Activated CD4-positive, alpha-beta T cell treated with anti-CD3 and anti-CD28 coated beads, Interleukin-2, amount 50 U/mL, for 16 hours (primary cell): ENCODE data around the gene CASTOR1.
"Not testable (repeated sequence)": the region's sequence is repeated elsewhere in the genome, so short reads cannot be mapped to it uniquely, and the experiment has no call there.

Experiments
- DNase-seq: peaks from one replicate; pipeline ENCODE4 v3.0.0-alpha.2; 2020

The CASTOR1 gene

DNA sequence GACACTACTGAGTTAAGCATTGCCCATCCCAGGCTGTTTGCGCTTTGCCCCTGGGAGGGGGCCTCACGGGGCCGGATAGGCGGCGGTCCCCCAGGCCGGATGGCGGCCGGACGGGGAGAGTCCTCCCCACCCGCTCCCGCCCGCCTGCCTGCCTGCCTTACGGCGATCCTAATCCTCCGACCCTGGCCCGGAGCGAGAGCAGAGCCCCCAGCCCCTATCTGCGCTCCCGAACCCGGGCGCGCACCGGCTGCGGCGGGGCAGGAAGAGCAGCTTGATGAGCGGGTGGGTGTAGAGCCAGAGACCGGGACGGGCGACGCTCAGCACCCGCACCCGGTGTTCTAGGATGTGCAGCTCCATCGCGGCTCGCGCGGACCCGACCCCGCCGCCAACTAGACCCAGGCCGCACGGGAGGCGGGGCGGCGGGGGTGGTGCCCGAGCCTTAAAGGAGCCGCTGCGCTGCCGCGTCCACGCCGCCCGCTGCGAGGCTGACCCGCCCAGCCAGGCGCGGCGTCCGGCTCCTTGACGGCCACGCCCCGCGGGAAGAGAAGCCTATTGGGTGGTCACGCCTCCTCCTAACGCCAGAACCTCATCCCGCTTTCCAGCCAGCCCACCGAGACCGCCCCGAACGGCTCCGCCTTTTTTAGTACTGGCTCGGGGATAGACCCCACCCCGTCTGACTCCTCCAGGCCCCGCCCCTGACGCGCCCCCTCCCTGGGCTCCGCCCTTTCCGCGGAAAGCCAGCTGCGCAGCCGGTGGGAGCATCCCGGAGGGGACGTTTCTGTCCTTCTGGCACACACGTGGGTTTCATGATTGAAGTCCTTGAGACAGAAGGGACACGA lies at the start of gene CASTOR1:
Gene CASTOR1, minus strand, starts transcription at position 365 of the 839 bp plus-strand sequence. Its CDS starts 8 bp downstream, at position 357.
- peak; percentile 95 for DNase-seq

DNA sequence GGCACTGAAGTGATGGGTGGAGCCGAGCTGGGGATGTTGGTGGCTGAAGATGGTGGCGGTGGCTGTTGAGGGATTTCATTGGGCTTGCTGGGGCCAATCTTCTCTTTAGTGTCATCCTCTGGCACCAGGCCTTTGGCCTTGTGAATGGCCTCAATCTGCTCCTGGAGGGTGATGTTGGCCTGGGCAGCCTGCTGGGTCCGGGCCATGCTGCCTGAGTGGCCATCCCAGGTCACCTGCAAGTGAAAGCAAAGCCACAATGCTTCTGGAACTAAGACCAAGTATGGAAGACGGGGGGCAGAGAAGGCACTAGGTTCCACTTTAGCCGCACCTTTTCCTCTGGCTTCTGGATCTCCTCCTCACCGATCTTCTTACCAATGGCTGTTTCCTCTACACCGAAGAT lies 49.5 kb upstream of the CASTOR1 start:
- DNase-seq = no peak

DNA sequence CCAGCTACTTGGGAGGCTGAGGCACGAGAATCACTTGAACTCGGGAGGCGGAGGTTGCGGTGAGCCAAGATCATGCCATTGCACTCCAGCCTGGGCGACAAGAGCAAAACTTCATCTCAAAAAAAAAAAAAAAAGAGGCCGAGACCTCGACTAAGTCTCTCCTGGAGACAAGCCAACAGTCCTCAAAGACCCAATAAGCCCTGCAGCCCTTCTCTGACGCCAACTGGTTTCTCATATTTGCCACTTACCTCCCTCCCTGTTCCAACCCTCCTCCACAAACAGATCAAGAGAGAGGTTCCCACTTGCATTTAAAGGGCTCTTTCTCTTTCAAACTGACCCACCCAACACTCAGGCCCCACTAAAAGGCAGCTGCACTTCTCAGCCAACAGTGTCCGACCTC lies 49.0 kb upstream of the CASTOR1 start:
- not testable (repeated sequence) for DNase-seq

DNA sequence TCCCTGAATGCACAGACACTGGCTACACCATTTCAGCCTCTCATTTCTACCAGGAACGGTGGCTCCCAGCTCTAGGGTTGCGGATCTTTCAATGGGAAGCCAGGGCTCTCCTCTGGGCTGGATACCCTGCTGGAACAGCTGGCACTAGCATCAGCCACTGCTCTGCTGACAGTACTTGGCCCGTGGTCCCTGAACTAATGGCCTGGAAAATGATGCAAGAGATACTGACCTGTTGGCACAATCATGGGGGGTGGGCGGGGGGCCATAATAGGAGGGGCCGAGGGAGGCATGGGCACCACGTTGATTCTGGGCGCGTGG lies 48.1 kb upstream of the CASTOR1 start:
- no peak for DNase-seq

DNA sequence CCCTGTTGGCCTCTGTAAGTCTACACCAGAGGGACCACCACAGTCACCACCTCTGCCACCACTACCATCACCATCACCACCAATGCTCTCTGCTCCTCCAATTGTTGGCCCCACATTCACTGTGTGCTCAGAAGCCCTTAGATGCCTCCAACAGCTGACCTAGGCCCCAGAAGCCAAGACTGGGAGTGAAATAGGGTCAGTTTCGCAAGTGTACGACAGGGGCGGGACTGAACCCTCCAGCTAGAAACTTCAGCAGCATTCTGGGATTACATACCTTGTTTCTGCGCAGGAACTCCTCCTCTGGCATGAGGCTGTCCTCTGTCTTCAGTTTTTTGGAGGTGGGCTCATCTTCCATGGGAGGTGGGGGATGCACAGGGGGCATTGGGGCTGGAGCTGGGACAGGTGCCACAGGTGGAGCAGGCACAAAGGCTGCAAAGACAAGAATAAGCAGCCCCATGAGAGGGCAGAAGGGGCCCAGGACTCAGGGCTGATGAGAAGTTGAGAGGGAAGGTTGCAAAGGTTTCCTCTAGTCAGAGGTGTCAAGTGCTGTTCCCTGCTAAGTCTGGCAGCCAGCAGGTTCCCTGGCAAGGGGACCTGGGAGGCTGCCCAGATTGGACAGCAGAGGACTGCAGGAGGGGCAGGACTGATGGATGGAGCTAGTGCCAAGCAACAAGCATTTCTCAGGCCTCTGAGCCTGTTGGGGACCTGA lies 47.6 kb upstream of the CASTOR1 start:
- no peak for DNase-seq

DNA sequence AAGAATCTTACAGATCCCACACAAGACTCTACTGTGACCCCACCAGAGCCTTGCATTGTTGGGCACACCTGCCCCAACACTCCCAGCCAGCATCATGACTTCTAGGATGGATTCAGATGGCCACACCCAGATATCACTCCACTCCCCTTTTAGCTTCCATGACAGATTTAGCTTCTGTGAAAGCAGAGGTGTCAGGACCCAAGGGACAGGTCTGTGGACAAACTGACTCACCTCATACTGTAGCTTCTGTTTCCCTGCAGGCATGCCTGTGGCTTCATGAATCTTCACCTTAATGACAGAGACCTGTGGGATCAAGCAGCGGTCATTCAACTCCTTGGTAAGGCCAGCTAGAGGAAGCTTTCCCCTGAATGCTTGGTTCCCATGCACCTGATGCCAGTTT lies 45.9 kb upstream of the CASTOR1 start:
- DNase-seq = no peak

DNA sequence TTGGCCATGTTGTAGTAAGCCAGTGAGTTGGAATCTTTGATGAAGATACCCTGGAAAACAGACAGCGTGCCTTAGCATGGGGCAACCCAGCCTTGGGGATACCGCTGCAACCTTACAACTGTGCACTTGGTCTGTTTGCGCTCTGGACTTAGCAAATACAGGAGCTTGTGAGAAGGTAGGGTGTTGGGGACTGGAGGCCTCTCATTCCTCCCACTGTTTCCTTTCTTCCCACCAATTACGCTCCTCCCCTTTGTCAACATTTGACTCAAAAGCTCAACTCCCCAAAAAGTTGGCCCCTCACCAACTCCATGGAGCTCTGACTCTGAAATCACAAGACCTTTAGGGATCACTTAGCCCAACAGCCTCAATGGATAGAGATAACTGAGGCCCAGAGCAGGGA lies 45.3 kb upstream of the CASTOR1 start:
- DNase-seq = no peak

DNA sequence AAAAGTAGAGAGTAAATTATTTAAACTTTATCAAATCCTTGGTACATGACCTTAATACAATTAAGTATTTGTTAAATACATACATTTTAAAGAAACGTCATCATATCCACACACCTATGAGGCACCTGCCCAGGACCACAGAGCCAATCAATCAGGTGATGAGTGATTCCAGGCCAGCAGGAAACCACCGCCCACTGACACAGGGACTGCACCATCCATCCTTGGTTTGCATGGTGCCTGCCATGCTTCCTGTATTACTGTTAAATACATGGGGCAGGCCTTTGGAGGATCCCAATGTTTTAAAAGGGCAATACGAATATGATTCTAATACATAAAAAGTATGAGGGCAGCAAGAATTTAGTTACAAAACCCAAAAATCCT lies 44.4 kb upstream of the CASTOR1 start:
- no peak for DNase-seq

DNA sequence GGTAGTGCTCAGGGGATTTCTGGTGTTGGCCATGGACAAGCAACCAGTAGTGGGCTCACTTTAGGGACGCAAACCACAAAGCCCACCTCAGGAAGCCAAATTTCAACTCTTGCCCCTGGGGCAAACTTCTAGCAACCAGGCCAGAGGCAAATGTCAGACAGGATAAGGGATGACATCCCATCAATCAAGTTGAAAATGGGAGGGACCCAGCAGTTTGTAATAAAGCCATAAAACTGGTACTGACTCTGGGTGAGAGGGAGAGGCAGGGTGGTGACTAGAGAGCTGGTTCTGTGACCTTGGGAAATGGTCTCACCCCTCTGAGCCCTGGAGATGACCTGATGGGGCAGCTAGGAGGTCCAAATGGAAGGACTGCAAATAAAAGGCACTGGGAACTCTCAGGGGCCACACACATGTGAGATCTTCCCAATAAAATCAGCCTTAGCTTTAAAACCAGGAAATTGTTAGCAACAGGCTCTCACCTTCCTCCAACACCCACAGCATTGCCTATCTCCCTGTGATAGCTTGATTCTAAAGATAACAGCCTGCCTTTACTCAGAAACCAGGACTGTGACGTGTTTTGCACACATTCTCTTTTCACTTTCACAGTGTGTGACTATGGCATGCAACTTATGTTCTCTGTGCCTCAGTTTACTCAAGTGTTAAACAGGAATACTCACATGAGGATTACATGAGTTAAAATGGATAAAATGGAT lies 43.8 kb upstream of the CASTOR1 start:
- no peak for DNase-seq

DNA sequence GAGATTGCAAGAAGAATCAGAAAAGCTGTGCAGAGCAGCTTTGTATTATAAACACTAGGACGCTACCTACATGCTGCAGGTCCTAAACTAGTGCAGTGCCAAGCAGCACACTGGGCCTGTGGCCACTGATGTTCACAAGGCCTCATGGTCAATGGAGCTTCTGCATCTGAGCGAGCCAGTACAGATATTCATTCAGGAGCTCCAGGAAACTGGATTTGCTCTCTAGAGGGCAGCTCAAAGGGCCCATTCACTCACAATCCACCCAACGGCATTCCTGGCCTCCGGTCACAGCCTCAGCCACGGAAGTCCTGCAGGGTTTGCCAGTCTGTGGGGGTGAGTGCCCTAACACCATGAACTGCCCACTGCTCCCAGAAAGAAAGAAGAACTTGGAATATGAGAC lies 43.2 kb upstream of the CASTOR1 start:
- DNase-seq = no peak

DNA sequence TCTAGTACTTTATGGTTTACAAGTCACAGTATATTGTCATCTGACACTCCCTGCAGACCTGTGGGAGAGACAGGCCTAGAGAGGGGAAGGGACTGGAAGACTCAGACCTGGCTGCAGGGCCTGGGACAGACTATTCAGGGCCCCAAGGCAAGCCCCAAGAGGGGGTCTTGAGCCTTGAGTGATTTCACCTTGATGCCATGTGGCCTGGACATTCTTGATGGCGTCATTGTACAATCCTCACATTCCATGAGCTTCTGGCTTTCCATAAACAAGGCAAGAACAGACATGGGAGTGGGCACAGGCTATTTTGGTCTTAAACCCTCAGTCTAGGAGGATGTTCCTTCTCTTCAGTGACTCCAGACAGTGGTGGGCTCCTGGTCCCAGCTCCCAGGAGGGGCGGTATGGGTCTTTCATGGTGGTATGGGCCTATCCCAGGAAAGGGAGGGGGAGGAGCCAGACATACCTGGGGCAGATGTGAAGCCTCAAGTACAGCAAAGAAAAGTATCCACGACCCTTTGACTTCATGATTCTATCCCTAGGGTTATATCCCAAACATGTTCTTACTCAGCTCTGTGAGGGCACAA lies 39.3 kb upstream of the CASTOR1 start:
- DNase-seq = no peak

DNA sequence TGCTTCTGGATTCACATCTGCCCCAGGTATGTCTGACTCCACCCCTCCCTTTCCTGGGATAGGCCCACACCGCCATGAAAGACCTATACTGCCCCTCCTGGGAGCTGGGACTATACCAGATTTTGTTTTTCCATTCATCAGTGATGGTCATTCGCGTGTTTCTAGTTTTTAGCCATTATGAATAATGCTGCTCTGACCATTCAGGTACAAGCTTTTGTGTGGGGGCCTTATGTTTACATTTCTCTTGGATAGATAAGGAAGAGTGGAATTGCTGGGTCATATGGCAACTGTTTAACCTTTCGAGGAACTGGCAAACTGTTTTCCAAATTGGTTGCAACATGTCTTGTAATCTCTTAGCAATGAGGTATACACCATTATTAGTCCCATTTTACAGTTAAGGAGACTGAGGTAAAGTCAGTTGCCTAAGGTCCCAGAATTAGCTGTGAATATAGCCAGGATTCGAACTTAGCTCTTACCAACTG lies 38.6 kb upstream of the CASTOR1 start:
- DNase-seq = no peak

DNA sequence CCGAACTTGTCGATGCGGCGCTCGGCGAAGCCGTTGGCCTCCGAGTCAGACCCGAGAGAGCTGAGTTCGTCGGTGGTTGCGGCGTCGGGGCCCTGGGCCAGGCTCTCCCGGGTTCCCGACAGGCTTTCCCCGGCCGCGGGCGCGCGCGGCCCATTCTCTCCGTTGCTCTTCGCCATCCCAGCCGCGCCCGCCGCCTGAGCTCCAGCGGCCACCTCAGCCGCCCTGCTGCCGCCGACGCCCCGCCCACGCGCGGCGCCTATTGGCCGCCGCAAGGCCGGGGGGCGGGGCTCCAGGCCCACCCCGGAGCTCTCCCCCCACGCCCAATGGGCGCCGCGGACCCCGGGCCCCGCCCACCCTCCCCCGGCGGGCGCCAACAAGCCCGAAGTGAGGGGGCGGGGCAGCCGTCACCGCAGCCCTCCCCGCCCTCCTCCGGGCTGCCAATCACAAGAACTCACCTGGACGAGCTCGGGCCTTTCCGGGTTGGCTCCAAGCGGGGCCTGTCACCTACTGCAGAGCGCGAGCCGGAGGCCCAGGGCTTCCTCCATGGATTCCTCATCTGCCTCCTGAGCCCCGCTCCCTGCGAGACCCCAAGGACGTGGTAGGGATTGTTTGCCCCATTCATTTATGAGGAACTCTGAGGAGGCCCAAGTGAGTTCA lies 37.5 kb upstream of the CASTOR1 start, which contains the start of gene TBC1D10A:
Gene TBC1D10A, minus strand, starts transcription at position 236 of the 657 bp plus-strand sequence. Its CDS starts 60 bp downstream, at position 176.
- DNase-seq = peak; percentile 95

DNA sequence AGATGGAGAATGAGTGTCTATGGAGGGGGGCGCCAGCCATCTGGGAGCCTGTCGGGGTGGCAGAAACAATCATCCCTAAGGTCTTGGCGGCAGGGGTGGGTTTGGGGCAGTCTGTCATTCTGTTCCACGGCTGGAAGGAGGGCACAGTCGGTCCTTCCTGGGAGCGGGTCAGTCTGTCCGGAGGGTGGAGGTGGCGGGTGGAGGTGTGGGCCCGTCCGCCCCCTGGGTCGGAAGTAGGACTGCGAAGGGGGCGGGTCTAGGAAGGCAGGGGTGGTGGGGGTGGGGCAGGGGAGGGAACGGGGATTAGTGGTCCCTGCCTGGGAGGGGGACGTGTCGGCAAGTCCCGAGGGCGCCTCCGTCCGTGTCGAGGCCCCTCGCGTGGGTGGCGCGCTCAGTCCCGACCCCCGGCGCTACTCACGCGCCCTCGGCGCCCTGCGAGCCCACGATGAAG lies 37.0 kb upstream of the CASTOR1 start:
- DNase-seq = no peak

DNA sequence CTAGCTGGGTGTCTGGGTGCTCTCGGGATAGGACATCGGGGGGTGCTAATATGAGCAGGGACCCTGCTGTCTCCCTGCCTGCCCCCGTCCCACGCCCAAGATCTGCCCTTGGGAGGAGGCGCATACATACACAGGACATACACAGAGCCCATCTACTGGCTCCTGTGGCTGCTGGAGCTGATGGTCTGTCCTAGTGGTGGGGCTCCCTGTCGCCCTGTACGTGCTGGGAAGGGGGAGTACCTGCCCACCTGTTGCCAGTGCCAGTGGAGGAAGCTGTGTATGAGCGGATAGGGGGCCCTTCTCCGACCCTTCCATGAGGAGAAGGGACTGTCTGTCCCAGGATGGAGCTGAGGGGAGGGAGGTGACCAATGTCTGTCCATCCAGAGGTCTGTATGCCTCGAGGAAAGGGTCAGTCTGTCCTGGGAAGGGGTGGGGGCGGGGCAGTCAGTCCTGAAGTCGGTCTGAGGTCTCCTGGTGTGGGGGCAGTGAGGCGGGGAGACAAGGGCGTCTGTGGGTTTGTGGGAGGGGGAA lies 36.5 kb upstream of the CASTOR1 start:
- no peak for DNase-seq

DNA sequence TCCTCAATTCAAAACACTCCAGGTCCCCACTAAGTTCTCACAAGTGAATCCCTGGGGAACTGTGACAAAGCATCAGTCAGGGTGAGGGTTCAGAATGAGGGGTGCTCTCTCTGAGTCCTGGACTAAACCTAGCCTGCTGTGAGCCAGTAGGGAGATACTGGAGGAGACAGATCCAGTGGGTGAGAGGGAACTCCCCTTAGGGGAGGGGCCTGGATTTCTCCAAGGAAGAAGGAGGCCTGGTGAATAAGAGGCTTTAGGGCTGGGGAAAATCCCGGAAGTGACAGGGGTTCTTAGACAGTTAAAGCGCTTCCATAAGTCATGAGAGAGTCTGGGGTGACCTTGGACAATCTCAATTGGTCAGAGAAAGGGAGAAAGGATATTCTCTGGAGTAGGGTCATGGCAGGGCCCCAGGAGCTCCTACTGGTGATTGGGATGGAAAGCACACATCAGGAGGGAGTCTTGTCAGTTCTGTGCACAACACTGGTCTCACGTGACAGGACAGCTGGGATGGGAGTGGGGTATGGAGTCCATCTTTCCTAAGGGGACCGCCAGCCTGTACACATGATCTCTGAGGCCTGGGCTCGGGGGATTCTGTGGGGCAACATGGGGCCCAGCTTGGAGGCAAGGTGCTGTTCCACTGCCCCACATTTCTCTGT lies 35.9 kb upstream of the CASTOR1 start:
- no peak for DNase-seq

DNA sequence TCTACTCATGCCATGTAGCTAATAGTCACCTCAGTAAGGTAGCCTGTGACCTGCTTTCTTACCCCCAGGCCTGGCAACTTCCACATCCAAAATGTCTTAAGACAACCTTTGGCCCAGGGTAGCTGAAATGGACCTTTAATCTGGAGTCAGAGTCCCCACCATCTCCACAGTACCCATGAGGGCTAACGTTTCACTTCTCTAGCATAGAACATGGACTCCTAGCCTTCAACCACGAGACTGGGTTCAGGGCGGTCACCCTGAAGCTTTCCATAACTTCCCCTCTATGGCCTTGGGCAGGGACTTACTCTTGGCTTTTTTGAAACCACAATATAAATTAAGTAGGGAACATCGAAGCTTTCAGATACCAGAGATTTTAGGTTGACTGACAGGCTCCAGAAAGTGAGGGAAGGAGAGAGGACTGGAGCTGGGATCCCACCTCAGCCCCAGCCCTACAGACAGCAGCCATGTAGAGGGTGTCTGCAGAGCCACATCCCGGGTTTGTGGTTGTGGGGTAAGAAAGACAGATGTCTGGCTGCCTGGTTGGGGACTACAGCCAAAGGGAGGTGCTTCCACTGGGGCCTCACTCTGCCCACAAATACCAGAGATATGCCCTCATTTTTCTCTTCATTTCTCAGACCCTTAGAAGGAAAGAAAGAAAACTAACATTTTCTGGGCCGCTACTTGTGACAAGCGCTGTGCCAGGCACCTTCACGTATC lies 34.9 kb upstream of the CASTOR1 start:
- DNase-seq = peak; percentile 57

DNA sequence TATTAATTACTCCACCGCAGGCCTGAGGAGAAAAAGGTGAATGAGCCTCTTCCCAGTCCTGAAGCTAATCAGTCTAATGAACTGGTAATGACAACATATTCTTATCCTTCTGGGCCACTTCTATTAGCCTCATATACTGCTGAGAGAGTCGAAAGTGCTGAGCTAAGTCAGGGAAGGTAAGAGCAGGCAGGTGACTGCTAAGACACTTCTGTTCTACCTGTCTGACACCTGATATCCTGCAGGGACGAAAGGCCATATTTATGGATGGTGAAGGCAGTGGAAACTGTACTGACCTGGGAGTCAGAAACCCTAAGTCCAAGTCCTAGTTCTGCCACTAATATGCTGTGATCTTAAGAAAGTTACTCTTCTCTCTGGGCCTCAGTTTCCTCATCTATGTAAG lies 33.9 kb upstream of the CASTOR1 start:
- no peak for DNase-seq

DNA sequence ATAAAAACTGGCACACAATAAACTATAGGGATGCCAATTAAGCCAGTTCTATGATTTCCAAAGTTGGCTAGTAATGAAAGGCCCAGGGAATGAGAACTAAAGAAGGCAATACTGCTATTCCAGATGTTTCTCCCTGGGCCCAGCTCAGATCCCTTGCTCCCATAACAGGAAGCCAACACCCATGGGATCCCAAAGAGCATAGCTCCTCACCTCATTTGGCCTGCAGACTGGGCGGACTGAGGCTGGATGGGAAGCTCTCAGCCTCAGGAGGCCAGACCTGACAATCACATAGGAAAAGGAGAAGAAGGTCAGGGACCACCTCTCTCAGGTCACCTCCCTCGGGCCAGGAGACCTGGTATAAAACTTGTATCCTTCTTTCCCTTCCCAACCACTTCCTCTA lies 32.2 kb upstream of the CASTOR1 start:
- DNase-seq = no peak

DNA sequence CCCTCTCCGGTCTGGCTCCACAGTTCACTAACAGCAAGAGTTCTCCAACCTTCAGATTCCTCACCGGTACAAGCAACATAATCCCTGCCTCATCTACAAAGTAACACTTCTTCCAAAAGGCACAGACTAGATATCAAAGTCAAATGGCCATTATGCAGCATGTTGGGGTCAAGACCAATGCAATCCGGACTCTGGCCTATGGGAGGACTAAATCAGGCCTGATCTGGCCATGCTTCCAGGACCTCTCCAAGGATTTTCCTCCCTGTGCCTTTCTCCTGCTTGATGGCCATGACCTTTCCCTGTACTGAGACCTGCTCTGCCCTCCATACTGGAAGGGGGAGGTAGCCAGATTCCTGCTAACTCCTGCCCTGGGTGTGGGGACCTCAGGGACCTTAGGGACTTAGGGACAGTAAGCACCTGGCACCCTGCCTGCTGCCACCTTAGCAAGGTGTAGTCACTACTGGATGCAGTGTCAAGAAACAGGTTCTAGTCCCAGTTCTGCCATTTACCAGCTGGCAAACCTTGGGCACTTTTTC lies 30.8 kb upstream of the CASTOR1 start:
- no peak for DNase-seq
